NCI-H2196 treated with DMSO at 0.1 percent for 48 hours (cell line): ENCODE results near the gene ADCY1.

Experiments
- DNase-seq: peaks from one replicate; lab custom pipeline; 2025; ENCODE audit not compliant: unreplicated experiment; lab: John Stamatoyannopoulos, UW

The ADCY1 gene

GRCh38 chr7:45663965-45664633 lies 89.9 kb downstream of the ADCY1 start:
- no peak for DNase-seq

DNA sequence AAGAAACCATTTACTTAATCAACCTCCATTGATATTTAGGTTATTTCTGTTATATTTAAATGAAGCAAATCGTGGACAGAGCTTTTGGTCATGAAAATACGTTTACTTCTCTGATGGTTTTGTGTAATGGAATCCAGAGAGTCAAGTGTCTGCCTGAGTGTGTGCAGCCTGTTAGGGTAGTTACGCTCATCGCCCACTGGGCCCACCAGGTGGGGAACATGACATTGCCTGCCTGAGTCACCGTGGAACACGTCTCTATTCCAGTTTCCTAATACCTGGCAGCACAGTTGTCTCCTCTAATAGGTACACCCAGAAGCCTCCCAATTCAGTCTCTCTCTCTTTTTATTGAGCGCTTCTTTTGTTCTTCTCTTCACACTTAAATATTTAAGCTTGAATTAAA lies 91.0 kb downstream of the ADCY1 start:
- DNase-seq = no peak

GRCh38 chr7:45670227-45670626 lies 96.1 kb downstream of the ADCY1 start:
- DNase-seq = no peak

DNA sequence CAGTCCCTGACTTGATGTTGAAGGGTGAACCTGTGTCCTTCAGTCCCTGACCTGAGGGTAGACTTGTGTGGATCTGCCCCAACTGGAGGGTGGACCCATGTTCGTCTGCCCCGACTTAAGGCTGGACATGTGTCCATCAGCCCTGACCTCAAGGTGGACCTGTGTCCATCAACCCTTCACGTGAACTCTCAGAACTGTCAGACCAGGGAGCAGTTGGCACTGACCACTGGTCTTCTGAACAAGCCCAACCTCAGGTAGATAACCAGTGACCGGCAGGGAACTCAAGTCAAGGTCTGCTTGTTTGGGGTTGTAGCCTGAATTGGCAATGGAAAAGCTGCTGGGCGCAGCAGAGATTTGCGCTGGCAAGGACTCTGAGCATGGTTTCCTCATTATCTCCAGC lies 96.5 kb downstream of the ADCY1 start:
- DNase-seq = no peak

DNA sequence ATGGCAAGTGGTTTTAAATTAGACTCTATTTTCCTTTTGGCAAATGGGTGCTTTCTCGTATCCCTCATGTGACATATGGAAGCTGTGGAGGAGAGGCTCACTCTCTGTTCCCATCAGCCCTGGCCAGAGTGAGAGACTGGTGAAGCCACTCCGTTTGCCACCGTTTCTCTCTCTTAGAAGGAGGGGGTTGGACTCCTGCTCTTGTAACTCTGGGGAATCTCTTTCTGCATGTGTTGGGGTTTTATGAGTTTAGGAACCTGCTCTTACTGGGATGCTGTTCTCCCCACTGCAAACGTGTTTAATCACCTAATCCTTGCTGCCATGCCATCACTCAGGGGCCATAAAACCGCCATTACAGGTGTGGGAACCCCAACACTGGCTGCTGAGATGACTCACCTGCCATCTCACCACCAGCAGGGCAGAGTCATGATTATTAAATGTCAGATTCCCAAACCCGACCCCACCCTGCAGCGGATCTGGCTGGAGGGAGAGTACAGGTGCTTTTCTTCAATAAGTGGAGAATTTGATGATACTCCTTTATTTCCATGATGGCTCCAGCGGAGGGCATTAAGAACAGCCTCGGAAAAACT lies 103.2 kb downstream of the ADCY1 start:
- DNase-seq = no peak

DNA sequence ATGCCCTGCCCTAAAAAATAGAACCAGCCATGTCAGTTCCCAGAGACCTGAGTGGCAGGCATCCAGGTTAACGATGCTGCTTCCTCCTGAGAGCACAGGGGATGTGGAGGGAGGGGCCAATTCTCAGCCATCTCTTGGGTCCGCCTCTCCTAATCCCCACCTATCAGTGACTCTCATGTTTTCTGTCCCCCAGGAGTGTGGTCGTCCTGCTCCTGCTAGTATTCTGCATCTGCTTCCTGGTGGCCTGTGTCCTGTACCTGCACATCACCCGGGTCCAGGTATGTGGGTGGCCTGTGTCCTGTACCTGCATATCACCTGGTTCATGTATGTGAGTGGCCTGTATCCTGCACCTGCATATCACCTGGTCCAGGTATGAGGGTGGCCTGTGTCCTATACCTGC lies 105.3 kb downstream of the ADCY1 start:
- no peak for DNase-seq

- DNase-seq = no peak
These were observed 106.6 kb downstream of the ADCY1 start for GRCh38 chr7:45680776-45681175.

GRCh38 chr7:45681596-45682357 lies 107.6 kb downstream of the ADCY1 start:
- no peak for DNase-seq

DNA sequence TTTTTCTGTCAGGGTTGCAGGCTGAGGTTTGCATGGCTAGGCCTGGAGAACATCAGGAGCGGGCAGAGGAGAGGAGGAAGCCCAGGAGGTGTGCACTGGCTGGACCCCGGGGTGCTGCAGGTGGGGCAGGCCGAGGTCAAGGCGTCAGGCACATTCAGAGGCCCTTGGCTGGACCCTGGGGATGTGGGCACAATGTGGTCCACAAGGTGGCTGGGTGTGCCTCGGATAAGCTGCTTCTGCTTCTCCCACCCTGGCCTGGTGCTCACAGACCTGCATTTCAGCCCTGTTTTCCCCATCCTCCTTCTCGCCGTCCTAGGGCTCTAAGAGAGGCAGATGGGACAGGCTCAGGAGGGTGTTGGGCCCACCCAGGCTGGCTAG lies 108.2 kb downstream of the ADCY1 start:
- DNase-seq = no peak

- DNase-seq = no peak
These were observed 108.8 kb downstream of the ADCY1 start for GRCh38 chr7:45682836-45683555.

DNA sequence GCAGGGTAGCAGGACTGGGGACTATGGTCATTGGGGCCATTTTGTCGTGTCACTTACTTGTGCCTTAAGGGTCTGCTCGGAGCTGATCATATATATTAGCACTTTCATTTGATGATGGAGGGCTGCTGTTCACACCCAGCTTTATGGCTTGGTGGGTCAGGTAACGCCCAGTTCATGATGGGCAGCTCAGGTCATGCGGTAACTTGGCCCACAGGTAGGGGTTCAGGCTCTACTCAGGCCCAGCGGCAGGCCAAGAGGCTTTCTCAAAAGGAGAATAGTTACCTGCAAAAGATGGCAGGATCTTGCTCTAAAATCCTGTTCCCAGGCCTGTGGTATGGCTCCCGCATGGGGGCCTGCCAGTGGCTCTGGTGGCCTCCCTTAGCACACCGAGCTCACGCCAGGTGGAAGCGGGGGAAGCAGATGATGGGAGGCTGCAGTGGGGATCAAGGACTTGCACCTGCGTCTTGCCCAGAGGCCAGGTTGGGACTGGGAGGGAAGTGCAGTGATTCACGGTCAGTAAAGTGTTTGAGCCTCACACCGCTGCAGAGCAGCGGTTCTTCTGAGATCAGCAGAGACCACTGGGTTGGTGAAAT lies 109.5 kb downstream of the ADCY1 start:
- no peak for DNase-seq

DNA sequence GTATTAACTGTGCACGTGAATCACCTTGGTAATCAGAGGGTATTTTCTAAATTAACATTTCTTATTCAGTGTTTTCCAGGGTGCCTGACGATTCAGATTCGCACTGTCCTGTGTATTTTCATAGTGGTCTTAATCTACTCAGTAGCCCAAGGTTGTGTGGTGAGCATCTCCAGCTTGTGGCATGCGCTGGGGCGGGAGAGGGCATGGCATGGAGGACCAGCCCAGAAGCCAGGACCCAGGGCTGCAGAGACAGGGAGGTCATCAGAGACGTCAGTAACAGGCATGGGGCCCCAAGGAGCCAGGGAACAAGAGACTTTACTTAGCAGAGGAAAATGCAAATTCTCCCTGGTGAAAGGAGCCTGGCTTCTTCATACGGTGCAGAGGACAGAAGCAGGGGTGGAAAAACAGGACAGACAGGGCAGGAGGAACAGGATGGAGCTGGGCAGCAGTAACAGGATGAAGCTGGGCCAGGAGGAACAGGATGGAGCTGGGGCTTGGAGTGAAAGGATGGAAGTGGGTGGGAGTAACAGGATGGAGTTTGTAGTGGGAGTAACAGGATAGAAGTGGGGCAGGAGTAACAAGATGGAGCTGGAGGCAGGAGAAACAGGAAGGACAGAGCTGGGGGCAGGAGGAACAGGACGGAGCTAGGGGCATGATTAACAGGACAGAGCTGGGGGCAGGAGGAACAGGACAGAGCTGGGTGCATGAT lies 110.9 kb downstream of the ADCY1 start:
- DNase-seq = no peak

DNA sequence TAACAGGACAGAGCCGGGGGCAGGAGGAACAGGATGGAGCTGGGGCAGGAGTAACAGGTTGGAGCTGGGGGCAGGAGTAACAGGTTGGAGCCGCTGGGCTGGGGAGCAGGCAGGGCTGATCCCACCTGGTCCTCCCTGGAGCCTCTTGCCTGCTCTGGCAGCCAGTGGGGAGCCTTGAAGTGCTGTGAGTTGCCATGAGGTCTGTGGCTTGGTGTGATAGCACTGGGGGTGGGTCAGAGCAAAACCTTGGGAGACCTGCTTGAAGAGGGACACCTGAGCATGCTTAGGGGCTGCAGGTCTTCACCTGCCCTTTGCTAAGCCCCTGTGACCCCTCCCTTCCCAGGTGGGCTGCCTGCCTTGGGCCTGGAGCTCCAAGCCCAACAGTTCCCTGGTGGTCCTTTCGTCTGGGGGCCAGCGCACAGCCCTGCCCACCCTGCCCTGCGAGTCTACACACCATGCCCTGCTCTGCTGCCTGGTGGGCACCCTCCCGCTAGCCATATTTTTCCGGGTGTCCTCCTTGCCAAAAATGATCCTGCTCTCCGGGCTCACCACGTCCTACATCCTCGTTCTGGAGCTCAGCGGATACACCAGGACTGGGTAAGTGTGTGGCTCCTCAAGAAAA lies 111.6 kb downstream of the ADCY1 start:
- no peak for DNase-seq

DNA sequence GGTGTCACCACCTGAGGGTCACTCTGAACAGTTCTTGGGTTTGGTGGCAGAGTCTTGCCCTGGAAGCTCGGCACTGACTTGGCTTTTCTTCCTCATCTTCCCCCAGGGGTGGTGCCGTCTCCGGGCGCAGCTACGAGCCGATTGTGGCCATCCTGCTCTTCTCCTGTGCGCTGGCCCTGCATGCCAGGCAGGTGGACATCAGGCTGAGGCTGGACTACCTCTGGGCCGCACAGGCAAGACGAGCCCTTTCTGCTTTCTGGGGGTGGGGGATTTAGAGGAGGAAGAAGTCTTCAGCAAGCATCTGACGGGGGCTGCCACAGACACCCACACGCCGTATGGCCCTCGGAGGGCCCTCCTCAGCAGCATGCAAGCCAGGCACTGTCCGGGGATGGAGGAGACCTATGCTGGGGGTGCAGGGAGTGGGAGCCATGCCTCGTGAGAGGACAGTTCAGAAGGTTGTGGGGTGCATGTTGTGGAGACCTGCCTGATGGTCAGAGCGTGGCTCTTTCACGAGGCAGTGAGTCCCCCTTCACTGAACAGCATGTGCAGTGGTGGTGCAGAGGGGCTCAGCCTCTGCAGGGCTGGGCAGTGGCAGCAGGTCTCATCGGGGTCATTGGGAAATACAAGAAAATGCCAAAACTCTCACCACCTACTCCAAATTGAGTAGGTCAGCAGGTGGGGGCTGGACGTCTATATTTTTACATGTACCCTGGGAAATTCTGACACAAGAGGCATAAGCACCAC lies 112.4 kb downstream of the ADCY1 start:
- DNase-seq = no peak

DNA sequence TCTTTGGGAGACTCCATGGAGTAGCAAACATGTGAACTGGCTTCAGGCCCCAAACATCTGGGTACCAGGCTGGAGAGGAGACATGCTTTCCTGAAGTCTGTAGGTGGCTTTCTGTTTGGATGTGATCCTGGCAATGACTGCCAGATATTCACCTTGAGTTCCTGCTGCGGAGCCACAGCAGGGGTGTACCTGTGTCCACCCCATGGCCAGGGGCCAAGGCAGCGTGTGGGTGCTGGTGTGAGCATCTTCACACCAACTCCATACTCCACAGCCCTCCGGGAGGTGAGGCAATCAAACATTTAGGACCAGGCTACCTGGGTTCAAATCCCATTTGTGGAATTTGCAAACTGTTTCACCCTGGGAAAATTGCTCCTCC lies 113.0 kb downstream of the ADCY1 start:
- no peak for DNase-seq

DNA sequence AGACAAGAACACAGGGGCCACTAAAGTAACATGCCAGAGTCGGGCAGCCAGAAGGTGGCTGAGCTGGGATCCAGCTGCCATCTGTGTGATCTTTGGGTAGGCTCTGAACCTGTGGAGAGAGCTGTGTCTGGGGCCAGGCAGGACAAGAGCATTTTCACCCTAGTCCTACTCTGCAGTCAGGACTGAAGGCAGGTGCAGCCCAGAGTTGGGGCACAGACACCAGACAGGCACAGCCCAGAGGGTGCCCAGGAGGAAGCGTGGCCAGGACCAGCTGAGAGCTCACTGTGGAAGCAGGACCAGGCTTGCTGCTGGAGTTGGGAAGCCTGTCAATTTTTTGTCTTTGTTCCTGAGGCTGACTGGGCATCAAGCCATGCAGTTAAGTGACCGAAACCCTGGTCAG lies 113.6 kb downstream of the ADCY1 start:
- DNase-seq = no peak

DNA sequence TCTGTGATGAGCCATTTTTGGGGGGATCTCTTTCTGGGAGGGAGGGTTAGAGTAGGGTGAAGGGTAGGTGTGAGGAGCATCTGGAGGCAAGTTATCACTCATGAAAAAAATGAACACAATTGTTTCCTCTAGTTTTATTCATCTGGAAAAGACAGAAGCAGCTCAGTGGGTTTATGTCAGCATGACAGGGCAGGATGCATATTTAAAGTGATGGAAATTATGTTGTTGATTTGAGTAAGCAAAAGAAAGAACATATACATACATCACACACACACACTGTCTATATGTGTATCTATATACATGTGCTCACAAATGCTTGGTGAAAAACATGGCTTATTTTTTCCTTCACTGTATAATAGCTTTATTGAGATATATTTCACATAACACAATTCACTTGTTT lies 114.2 kb downstream of the ADCY1 start:
- DNase-seq = no peak

DNA sequence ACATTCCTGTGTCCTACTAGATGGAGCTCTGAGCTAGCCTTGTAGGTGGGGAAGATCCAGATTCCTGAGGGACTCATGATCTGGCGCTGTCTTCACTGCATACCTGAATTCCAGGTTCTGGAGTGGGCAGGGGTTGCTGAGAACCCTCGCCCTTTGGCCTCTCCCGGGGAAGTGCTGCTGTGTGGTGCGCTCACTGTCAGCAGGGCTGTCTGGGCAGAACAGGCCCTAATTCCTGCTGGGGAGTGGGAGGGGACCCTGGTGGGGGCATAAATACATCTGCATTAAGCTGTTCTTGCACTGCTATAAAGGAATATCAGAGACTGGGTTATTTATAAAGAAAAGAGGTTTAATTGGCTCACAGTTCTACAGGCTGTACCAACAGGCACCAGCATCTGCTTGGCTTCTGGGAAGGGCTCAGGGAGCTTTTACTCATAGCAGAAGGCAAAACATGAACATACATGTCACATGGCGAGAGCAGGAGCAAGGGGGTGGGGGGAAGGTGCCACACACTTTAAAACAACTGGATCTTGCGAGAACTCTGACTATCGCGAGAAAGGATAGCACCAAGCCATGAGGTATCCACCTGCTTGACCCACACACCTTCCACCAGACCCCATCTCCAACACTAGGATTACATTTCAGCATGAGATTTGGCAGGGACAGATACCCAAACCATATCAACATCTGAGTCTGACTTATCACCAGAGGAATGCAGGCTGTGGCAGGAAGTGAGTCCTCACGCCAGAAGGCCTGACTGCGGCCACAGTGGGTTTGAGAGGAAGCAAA lies 115.0 kb downstream of the ADCY1 start:
- DNase-seq = no peak
